Mammary epithelial cell (primary cell): ENCODE results near the gene ZNF808.
"Not testable (repeated sequence)": the region's sequence is repeated elsewhere in the genome, so short reads cannot be mapped to it uniquely, and the experiment has no call there.

Source experiments
- CTCF ChIP-seq, 2 donors: IDR thresholded peaks in 1 of 2; conservative IDR thresholded peaks in 1 of 2; 2 replicates each; pipeline ENCODE4 v1.5.1; 2011 to 2012; ENCODE audit warnings: inconsistent platforms in 2 of 2, low read length in 2 of 2, mild to moderate bottlenecking in 2 of 2, control low read depth in 1 of 2, low read depth in 1 of 2; ENCODE audit not compliant: insufficient read depth in 1 of 2; ENCODE audit errors: extremely low read depth in 1 of 2
- EZH2 ChIP-seq: IDR thresholded peaks from 2 replicates; pipeline ENCODE4 v1.6.1; 2012; ENCODE audit warnings: low read length, inconsistent platforms, borderline replicate concordance

DNA sequence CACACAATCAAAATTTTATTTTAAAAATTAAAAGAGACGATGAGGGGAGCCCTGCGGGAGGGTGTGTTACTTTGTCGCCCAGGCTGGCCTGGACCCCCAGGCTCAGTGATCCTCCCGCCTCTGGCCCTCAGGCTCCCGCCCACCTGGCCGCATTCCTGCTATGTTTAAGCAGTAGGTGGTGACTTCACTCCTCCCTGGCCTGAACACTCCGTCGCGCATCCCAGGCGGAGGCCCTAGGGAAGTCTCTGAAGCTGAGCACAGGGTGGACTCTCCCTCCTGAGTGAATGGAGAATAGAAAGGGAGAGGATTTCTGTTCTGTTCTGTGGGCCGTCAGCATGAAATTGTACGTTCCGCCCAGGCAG lies 42.2 kb downstream of the ZNF808 start:
- not testable (repeated sequence) for TF ChIP-seq CTCF (conservative IDR thresholded peaks at IDR 0.05 in 1 of 2, IDR thresholded peaks at IDR 0.05 in 1 of 2; ENCODE audit: extremely low read depth in 1 of 2, insufficient read depth in 1 of 2, low read depth in 1 of 2, low read length in 2 of 2); EZH2
